GM18909 (cell line): ENCODE measurements around the gene GBE1.

Experiments
- ATAC-seq: cut with Tn5 transposase; IDR thresholded peaks from one replicate; pipeline ENCODE4 v1.9.1; 2021; ENCODE audit warnings: mild to moderate bottlenecking; ENCODE audit not compliant: unreplicated experiment, poor library complexity

Gene GBE1

DNA sequence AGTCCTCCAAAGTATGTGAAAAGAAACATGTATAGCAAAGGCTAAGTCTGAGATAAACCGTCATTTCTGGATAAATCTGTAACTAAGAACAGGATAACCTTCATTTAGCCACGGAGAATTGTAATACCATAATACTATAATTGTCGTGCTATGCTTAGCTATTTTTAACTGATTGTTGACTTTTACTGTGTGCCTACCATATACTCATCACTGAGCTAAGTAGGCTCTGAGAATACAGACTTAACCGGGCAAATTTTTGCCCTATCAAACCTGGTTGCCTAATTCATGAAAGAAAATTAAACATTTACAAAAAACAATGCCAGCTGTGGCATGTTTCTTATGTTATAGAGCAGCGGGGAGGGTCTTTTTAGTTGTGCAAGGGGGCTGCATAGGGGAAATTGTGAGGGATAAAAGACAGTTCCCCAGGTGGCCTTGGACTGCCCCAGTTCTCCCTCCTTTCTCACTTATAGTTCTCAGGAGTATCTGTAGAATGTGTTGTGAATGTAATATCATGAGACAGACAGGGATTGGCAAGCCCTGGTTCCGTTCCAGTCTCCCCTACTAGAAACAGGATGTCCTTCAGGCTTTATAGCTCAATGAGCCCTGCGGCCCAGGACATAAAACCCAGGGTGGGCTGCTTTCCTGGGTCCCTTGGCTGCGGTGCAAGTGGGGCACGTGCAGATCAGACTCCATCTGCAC lies 318.5 kb downstream of the GBE1 start:
- ATAC-seq: no peak

DNA sequence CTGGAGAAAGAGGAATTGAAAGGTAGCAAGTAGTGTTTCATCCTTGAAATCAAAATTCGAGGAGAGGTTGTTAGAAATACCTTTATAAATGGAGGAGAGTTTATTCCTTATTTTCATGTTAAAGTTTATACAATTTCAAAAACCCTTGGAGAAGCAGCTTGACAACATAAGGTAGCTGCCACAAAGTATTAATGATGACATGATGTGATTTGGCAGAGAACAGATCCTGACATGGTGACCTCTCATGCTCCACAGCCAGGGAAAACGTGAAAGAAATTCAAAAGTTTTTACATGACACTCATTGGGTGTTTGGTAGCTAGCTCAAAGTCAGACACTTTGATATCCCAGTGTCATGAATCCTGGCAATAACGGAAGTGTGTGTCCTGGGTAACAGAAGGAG lies 320.8 kb downstream of the GBE1 start:
- ATAC-seq: no peak
